Muscle layer of colon (tissue), 2 donors: ENCODE results near the gene C2orf72.
"Not testable (repeated sequence)": the region's sequence is repeated elsewhere in the genome, so short reads cannot be mapped to it uniquely, and the experiment has no call there.

Source experiments
- H3K27ac ChIP-seq: one replicate; pipeline ENCODE4 v1.7.0; 2013; ENCODE audit warnings: low read depth, mild to moderate bottlenecking, low read length, moderate library complexity
- H3K27me3 ChIP-seq, 2 donors: one replicate each; pipeline ENCODE4 v1.7.0; 2013; ENCODE audit warnings: low read length in 2 of 2, mild to moderate bottlenecking in 2 of 2; ENCODE audit not compliant: insufficient read depth in 2 of 2, control insufficient read depth in 1 of 2
- H3K36me3 ChIP-seq: one replicate; pipeline ENCODE4 v1.7.0; 2013; ENCODE audit warnings: mild to moderate bottlenecking, low read length; ENCODE audit not compliant: insufficient read depth
- H3K4me1 ChIP-seq: one replicate; pipeline ENCODE4 v1.7.0; 2013; ENCODE audit warnings: mild to moderate bottlenecking, low read length; ENCODE audit not compliant: insufficient read depth
- H3K4me3 ChIP-seq, 2 donors: one replicate each; pipeline ENCODE4 v1.7.0; 2013; ENCODE audit warnings: low read length in 2 of 2, low read depth in 1 of 2, mild to moderate bottlenecking in 1 of 2, moderate library complexity in 1 of 2
- H3K9ac ChIP-seq: one replicate; pipeline ENCODE4 v1.7.0; 2013; ENCODE audit warnings: low read length
- H3K9me3 ChIP-seq: one replicate; pipeline ENCODE4 v1.7.0; 2013; ENCODE audit warnings: mild to moderate bottlenecking, low read length
- donor health status: abdominal sarcoma.
- donor health status: Adenocarcinoma of cecum.

C2orf72 gene

GRCh38 chr2:231015478-231015877, 21.8 kb upstream of the C2orf72 start:
- Histone ChIP-seq H3K27me3 (no peaks in the 10 kb centered on the region), H3K9ac (no peak overlapping the region), H3K9me3 (no peaks in the 10 kb centered on the region), H3K36me3 (no peaks in the 10 kb centered on the region), H3K4me1 (no peaks in the 10 kb centered on the region), H3K27ac (no peak overlapping the region), H3K4me3 (no peak overlapping the region)

DNA sequence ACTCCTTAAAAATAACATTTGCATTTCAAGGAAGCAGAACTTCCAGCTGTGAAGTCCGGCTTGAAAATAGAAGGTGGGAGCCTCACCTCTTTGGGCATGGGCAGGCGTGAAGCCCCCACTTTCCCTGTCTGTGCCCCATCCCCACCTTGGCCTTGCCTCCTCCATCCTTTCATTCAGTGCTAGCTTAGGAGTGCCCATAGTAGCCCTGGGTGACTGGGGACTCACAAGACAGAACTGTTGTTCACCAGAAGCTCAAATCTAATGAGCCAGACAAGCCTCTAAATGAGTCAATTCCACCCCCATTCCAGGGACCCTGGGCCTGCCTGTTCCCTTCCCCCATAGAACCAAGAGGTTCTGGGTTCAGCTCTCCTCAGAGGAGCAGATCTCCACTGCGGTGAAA, 21.4 kb upstream of the C2orf72 start:
- H3K27ac ChIP-seq = no peak overlapping the region
- H3K4me1 ChIP-seq = no peaks in the 10 kb centered on the region
- H3K27me3 ChIP-seq = no peaks in the 10 kb centered on the region
- no peak overlapping the region for H3K4me3 ChIP-seq
- no peaks in the 10 kb centered on the region for H3K9me3 ChIP-seq
- no peak overlapping the region for H3K9ac ChIP-seq
- H3K36me3 ChIP-seq = no peaks in the 10 kb centered on the region

- no peak overlapping the region for H3K4me3 ChIP-seq
- no peak overlapping the region for H3K9ac ChIP-seq
- no peak overlapping the region for H3K27ac ChIP-seq
- H3K4me1 ChIP-seq = no peaks in the 10 kb centered on the region
- no peaks in the 10 kb centered on the region for H3K27me3 ChIP-seq
- no peaks in the 10 kb centered on the region for H3K36me3 ChIP-seq
- H3K9me3 ChIP-seq = no peaks in the 10 kb centered on the region
Observed at GRCh38 chr2:231016566-231017230, 20.6 kb upstream of the C2orf72 start.

DNA sequence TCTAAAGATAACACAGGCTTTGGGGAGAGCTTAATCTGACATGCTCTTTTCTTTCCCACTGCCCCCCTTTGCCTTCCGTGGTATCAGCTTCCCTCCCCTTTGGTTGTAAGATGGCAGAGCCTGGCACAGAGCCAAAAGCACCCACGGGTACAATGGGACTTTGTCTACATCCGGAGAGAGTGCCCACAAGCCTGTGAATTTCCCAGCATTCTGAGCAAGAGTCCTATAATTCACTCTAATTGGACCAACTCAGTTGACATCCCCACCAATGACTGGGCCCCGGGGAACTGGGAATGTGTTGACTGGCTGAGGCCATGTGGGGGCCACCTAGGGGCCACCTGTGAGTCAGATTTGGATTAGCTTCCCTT, 20.1 kb upstream of the C2orf72 start:
- H3K36me3 ChIP-seq = no peaks in the 10 kb centered on the region
- H3K27ac ChIP-seq = no peak overlapping the region
- no peaks in the 10 kb centered on the region for H3K4me1 ChIP-seq
- no peak overlapping the region for H3K4me3 ChIP-seq
- H3K9me3 ChIP-seq = no peaks in the 10 kb centered on the region
- H3K9ac ChIP-seq = no peak overlapping the region
- H3K27me3 ChIP-seq = no peaks in the 10 kb centered on the region

DNA sequence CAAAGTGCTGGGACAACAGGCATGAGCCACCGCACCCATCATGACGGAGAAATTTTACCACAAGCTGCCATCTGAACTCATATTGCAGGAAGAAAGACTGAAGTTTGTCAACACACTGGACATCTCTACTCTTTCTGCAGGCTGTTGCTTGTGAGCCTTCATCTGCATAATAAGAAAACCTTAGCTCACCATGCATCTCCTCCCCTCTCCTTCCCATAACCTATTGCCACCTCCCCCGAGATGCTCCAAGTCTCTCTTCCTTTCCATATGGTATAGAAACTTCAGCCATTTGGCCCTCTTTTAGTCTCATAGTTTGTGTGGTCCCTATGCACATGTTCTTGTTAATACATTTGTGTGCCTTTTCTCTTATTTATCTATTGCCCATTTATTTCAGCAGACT, 19.1 kb upstream of the C2orf72 start:
- no peak overlapping the region for H3K27ac ChIP-seq
- no peaks in the 10 kb centered on the region for H3K36me3 ChIP-seq
- H3K27me3 ChIP-seq = no peaks in the 10 kb centered on the region
- no peak overlapping the region for H3K9ac ChIP-seq
- no peaks in the 10 kb centered on the region for H3K4me1 ChIP-seq
- H3K9me3 ChIP-seq = no peaks in the 10 kb centered on the region
- H3K4me3 ChIP-seq = no peak overlapping the region

- not testable (repeated sequence) for H3K9me3 ChIP-seq, H3K36me3 ChIP-seq, H3K9ac ChIP-seq, H3K27me3 ChIP-seq, H3K4me1 ChIP-seq, H3K4me3 ChIP-seq, H3K27ac ChIP-seq
Observed at GRCh38 chr2:231025059-231025458, 12.3 kb upstream of the C2orf72 start.

GRCh38 chr2:231028889-231029288, 8.4 kb upstream of the C2orf72 start:
- Histone ChIP-seq H3K27me3 (peaks cover 5 to 13% of the 10 kb centered on the region in 2 donors), H3K9me3 (no peaks in the 10 kb centered on the region), H3K4me3 (no peak overlapping the region), H3K9ac (no peak overlapping the region), H3K4me1 (no peaks in the 10 kb centered on the region), H3K36me3 (no peaks in the 10 kb centered on the region), H3K27ac (no peak overlapping the region)

DNA sequence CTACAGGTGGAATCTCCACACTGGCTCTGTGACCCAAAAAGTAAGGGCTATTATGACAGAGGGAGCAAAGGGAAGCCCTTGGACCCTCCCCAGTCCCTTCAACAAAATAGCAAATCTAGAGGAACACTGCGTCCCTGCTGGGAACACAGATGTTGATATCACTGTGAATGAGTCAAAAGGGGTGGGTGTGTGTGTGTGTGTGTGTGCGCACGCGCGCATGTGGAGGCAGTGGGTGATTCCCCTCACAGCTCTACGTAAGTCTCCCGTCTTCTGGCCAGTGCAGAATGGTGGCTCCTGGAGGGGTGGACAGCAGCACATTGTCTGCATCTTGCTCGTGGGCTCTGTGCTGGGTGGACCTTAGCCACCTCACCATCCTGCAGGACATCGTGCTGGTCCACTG, 7.8 kb upstream of the C2orf72 start:
- Histone ChIP-seq H3K27me3 (peaks cover 5 to 14% of the 10 kb centered on the region in 2 donors), H3K36me3 (no peaks in the 10 kb centered on the region), H3K27ac (no peak overlapping the region), H3K9ac (no peak overlapping the region), H3K4me1 (no peaks in the 10 kb centered on the region), H3K4me3 (no peak overlapping the region), H3K9me3 (no peaks in the 10 kb centered on the region)

GRCh38 chr2:231030725-231031124, 6.6 kb upstream of the C2orf72 start:
- H3K27me3 ChIP-seq = peaks cover 5 to 16% of the 10 kb centered on the region in 2 donors
- no peak overlapping the region for H3K4me3 ChIP-seq
- H3K36me3 ChIP-seq = no peaks in the 10 kb centered on the region
- no peak overlapping the region for H3K27ac ChIP-seq
- H3K9ac ChIP-seq = no peak overlapping the region
- no peaks in the 10 kb centered on the region for H3K4me1 ChIP-seq
- no peaks in the 10 kb centered on the region for H3K9me3 ChIP-seq

DNA sequence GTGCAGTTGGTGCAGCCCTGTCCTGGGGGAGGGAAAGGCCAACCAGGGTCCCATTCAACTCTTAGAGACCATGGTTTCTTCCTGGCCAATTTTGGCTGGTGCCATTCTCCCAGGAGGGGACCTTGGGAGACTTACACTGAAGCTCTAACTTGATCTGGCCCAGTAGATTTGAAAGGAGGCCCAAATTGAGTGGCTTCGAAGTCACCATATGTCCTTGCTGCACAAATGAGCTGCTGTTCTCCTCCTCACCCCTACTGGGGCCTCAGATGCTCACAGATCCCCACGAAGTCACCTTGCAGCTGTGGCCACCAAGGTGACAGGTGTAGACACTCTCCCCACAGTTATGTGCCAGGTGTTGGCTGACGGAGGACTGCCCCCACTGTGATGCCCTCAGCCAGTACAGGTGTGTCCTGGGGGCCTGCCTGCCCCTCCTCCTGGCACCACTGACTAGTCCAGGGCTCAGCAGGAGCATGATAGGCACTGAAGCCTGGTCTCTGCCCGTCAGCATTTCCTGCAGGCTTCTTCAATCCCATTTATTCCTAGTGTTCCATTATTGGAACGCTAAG, 4.7 kb upstream of the C2orf72 start:
- H3K4me3 ChIP-seq = no peak overlapping the region
- no peaks in the 10 kb centered on the region for H3K4me1 ChIP-seq
- H3K27me3 ChIP-seq = peaks cover 19 to 31% of the 10 kb centered on the region in 2 donors
- no peaks in the 10 kb centered on the region for H3K36me3 ChIP-seq
- no peaks in the 10 kb centered on the region for H3K9me3 ChIP-seq
- no peak overlapping the region for H3K27ac ChIP-seq
- no peak overlapping the region for H3K9ac ChIP-seq

GRCh38 chr2:231033147-231034132, 3.9 kb upstream of the C2orf72 start:
- Histone ChIP-seq H3K36me3 (no peaks in the 10 kb centered on the region), H3K27me3 (peaks cover 19 to 36% of the 10 kb centered on the region in 2 donors), H3K9ac (no peak overlapping the region), H3K4me1 (no peaks in the 10 kb centered on the region), H3K27ac (no peak overlapping the region), H3K9me3 (no peaks in the 10 kb centered on the region), H3K4me3 (no peak overlapping the region)
